Stimulated activated naive CD4-positive, alpha-beta T cell treated with Interleukin-2 at 50 U/mL for 16 hours (primary cell): ENCODE data around the gene DBH.
"Not testable (repeated sequence)": the region's sequence is repeated elsewhere in the genome, so short reads cannot be mapped to it uniquely, and the experiment has no call there.

Experiments
- DNase-seq: peaks from one replicate; lab custom pipeline; 2025; lab: John Stamatoyannopoulos, UW

DBH gene

GRCh38 chr9:133666387-133666786, 30.2 kb downstream of the DBH start:
- DNase-seq, result no peak

- DNase-seq, result no peak
These were observed 30.7 kb downstream of the DBH start for GRCh38 chr9:133666845-133667244.

GRCh38 chr9:133667759-133668450, 31.7 kb downstream of the DBH start:
- DNase-seq, result no peak

- no peak for DNase-seq
These were observed 33.1 kb downstream of the DBH start for GRCh38 chr9:133669182-133669801.

GRCh38 chr9:133670466-133670865, 34.3 kb downstream of the DBH start:
- DNase-seq, result no peak

- no peak for DNase-seq
These were observed 35.2 kb downstream of the DBH start for GRCh38 chr9:133671371-133671770.

- no peak for DNase-seq
These were observed 36.5 kb downstream of the DBH start for GRCh38 chr9:133672503-133673257.

GRCh38 chr9:133673258-133673655, 37.1 kb downstream of the DBH start:
- no peak for DNase-seq

- no peak for DNase-seq
These were observed 37.9 kb downstream of the DBH start for GRCh38 chr9:133674091-133674490.

GRCh38 chr9:133675796-133676195, 39.6 kb downstream of the DBH start:
- not testable (repeated sequence) for DNase-seq

GRCh38 chr9:133676450-133676849, 40.3 kb downstream of the DBH start:
- no peak for DNase-seq

- peak; percentile 26 for DNase-seq
These were observed 41.2 kb downstream of the DBH start for GRCh38 chr9:133677126-133678010.

GRCh38 chr9:133679056-133679455, 42.9 kb downstream of the DBH start:
- DNase-seq, result no peak

- no peak for DNase-seq
These were observed 43.4 kb downstream of the DBH start for GRCh38 chr9:133679466-133680061.

GRCh38 chr9:133680250-133680975, 44.2 kb downstream of the DBH start:
- DNase-seq, result no peak

GRCh38 chr9:133680976-133681657, 45.0 kb downstream of the DBH start:
- DNase-seq, result no peak

GRCh38 chr9:133681658-133682306, 45.6 kb downstream of the DBH start:
- DNase-seq, result no peak

- DNase-seq, result no peak
These were observed 46.8 kb downstream of the DBH start for GRCh38 chr9:133682818-133683585.

- DNase-seq, result peak; percentile 33
These were observed 47.5 kb downstream of the DBH start for GRCh38 chr9:133683586-133684120.
